H1 (cell line): ENCODE data around the gene TOP3A. TPM values are rescaled to one million over a fixed set of nuclear protein-coding genes. Genes with fewer than 3 reads are reported as not detected.

Source experiments
- CTCF ChIA-PET: fragments of 300-600 bp; sonication (Branson Sonifier 250); formaldehyde crosslinking; loops from one replicate; lab custom pipeline; 2021; ENCODE audit not compliant: partially characterized antibody; lab: Charles Lee
- POLR2A ChIA-PET: fragments of 300-600 bp; sonication (Branson Sonifier 250); formaldehyde crosslinking; loops from one replicate; lab custom pipeline; 2021; ENCODE audit warnings: inconsistent platforms; ENCODE audit not compliant: partially characterized antibody; lab: Charles Lee
- DNase-seq, 2 experiments: peaks; one replicate each; pipeline versions ENCODE4 v3.0.0 to v3.0.0-alpha.2; 2010 to 2022; ENCODE audit warnings: low spot score in 2 of 2, low read depth in 1 of 2, mixed read lengths in 1 of 2
- FAIRE-seq: peaks from 2 replicates; lab custom pipeline; 2011; peaks lifted over from hg19 to GRCh38; lab: Jason Lieb, UNC
- H2AFZ ChIP-seq: 2 replicates; pipeline ENCODE4 v1.8.1; 2012; ENCODE audit warnings: low read length, inconsistent platforms
- H2AK5ac ChIP-seq: 2 replicates; pipeline ENCODE4 v1.6.1; 2013; ENCODE audit warnings: low read depth, low read length
- H2BK120ac ChIP-seq: replicated peaks from 2 replicates; pipeline ENCODE3; 2013; ENCODE audit warnings: low read depth, low read length, inconsistent platforms
- H2BK12ac ChIP-seq: 2 replicates; pipeline ENCODE4 v1.6.1; 2013; ENCODE audit warnings: low read depth, low read length
- H2BK15ac ChIP-seq: 2 replicates; pipeline ENCODE4 v1.6.1; 2013; ENCODE audit warnings: low read length
- H2BK20ac ChIP-seq: 2 replicates; pipeline ENCODE4 v1.6.1; 2013; ENCODE audit warnings: low read length
- H2BK5ac ChIP-seq: 2 replicates; pipeline ENCODE4 v1.6.1; 2013; ENCODE audit warnings: low read depth, low read length
- H3K14ac ChIP-seq: 2 replicates; pipeline ENCODE4 v1.6.1; 2013; ENCODE audit warnings: inconsistent platforms; ENCODE audit not compliant: insufficient read length
- H3K18ac ChIP-seq: 2 replicates; pipeline ENCODE4 v1.6.1; 2013; ENCODE audit warnings: low read length; ENCODE audit errors: extremely low read depth
- H3K23ac ChIP-seq: 2 replicates; pipeline ENCODE4 v1.6.1; 2013; ENCODE audit warnings: inconsistent platforms; ENCODE audit not compliant: insufficient read length
- H3K23me2 ChIP-seq: 2 replicates; pipeline ENCODE4 v1.6.1; 2013; ENCODE audit warnings: low read depth, low read length
- H3K27ac ChIP-seq: 2 replicates; pipeline ENCODE4 v1.6.1; 2011; ENCODE audit warnings: low read depth, low read length, inconsistent platforms
- H3K27me3 ChIP-seq, 4 experiments: replicated peaks in 1 of 4; 1 replicate in 1 of 4; 2 replicates in 3 of 4; pipeline versions ENCODE4 v1.6.1 to v1.8.1; 2011 to 2013; ENCODE audit warnings: low read length in 3 of 4, mild to moderate bottlenecking in 3 of 4, inconsistent platforms in 2 of 4, mixed read lengths in 2 of 4, moderate library complexity in 1 of 4; ENCODE audit not compliant: control insufficient read depth in 3 of 4, insufficient read depth in 3 of 4; ENCODE audit errors: extremely low read depth in 1 of 4
- H3K36me3 ChIP-seq, 4 experiments: 2 replicates each; pipeline versions ENCODE4 v1.6.1 to v1.8.1; 2011 to 2013; ENCODE audit warnings: mild to moderate bottlenecking in 4 of 4, low read length in 3 of 4, moderate library complexity in 2 of 4, control low read depth in 1 of 4, inconsistent platforms in 1 of 4; ENCODE audit not compliant: insufficient read depth in 4 of 4, control insufficient read depth in 2 of 4
- H3K4ac ChIP-seq: replicated peaks from 2 replicates; pipeline ENCODE3; 2013; ENCODE audit warnings: low read length, low read depth, mixed read lengths, inconsistent platforms; ENCODE audit not compliant: insufficient read length
- H3K4me1 ChIP-seq, 4 experiments: replicated peaks in 1 of 4; 1 replicate in 1 of 4; 2 replicates in 3 of 4; pipeline versions ENCODE4 v1.6.1 to v1.8.1; 2011 to 2013; ENCODE audit warnings: low read length in 3 of 4, inconsistent platforms in 2 of 4, mixed read lengths in 1 of 4; ENCODE audit not compliant: insufficient read depth in 4 of 4, control insufficient read depth in 3 of 4
- H3K4me2 ChIP-seq, 2 experiments: 2 replicates each; pipeline versions ENCODE4 v1.6.1 to v1.8.1; 2011 to 2013; ENCODE audit warnings: low read depth in 2 of 2, low read length in 2 of 2, control low read depth in 1 of 2, inconsistent platforms in 1 of 2, mild to moderate bottlenecking in 1 of 2; ENCODE audit not compliant: insufficient read depth in 1 of 2
- H3K4me3 ChIP-seq, 4 experiments: fragments of 200-600, 300-600 bp in 1 of 4; sonication (generic), shearing (Covaris generic), sonication (Bioruptor Twin) in 1 of 4; 2 replicates each; pipeline versions ENCODE4 v1.5.1 to v1.8.1; 2011 to 2016; ENCODE audit warnings: low read length in 4 of 4, low read depth in 3 of 4, control low read depth in 2 of 4, inconsistent platforms in 2 of 4, mild to moderate bottlenecking in 2 of 4, mixed read lengths in 1 of 4, moderate library complexity in 1 of 4; ENCODE audit not compliant: insufficient read depth in 2 of 4; ENCODE audit errors: extremely low read depth in 1 of 4
- H3K56ac ChIP-seq: replicated peaks from 2 replicates; pipeline ENCODE3; 2013; ENCODE audit warnings: low read depth, mild to moderate bottlenecking, mixed read lengths, low read length, inconsistent platforms; ENCODE audit not compliant: insufficient read length
- H3K79me1 ChIP-seq: 2 replicates; pipeline ENCODE4 v1.6.1; 2013; ENCODE audit warnings: low read depth, low read length, control low read depth
- H3K79me2 ChIP-seq, 2 experiments: 2 replicates each; pipeline versions ENCODE4 v1.6.1 to v1.8.1; 2012 to 2013; ENCODE audit warnings: low read length in 2 of 2, mild to moderate bottlenecking in 2 of 2, inconsistent platforms in 1 of 2; ENCODE audit not compliant: insufficient read depth in 2 of 2, control insufficient read depth in 1 of 2
- H3K9ac ChIP-seq, 4 experiments: replicated peaks in 1 of 4; 1 replicate in 1 of 4; 2 replicates in 3 of 4; pipeline versions ENCODE4 v1.6.1 to v1.8.1; 2011 to 2013; ENCODE audit warnings: low read depth in 3 of 4, low read length in 3 of 4, control low read depth in 2 of 4, mild to moderate bottlenecking in 2 of 4, moderate library complexity in 2 of 4, inconsistent platforms in 1 of 4; ENCODE audit errors: extremely low read depth in 1 of 4
- H3K9me3 ChIP-seq, 2 experiments: 2 replicates each; pipeline versions ENCODE4 v1.6.1 to v1.8.1; 2012 to 2013; ENCODE audit warnings: mild to moderate bottlenecking in 2 of 2, moderate library complexity in 2 of 2, control low read depth in 1 of 2, inconsistent platforms in 1 of 2, low read depth in 1 of 2, low read length in 1 of 2, mixed read lengths in 1 of 2; ENCODE audit not compliant: insufficient read depth in 2 of 2
- H4K20me1 ChIP-seq, 2 experiments: replicated peaks in 1 of 2; 2 replicates each; pipeline versions ENCODE3 to v1.8.1; 2011 to 2013; ENCODE audit warnings: inconsistent platforms in 2 of 2, low read length in 2 of 2, mild to moderate bottlenecking in 1 of 2; ENCODE audit not compliant: insufficient read depth in 2 of 2, control insufficient read depth in 1 of 2
- H4K5ac ChIP-seq: 2 replicates; pipeline ENCODE4 v1.6.1; 2013; ENCODE audit warnings: low read length, low read depth, mixed read lengths, inconsistent platforms; ENCODE audit not compliant: insufficient read length
- H4K8ac ChIP-seq: 2 replicates; pipeline ENCODE4 v1.8.0; 2013; ENCODE audit warnings: mild to moderate bottlenecking, moderate library complexity, low read length, inconsistent platforms; ENCODE audit not compliant: insufficient read depth; ENCODE audit errors: extremely low read depth
- H4K91ac ChIP-seq: replicated peaks from 2 replicates; pipeline ENCODE3; 2013; ENCODE audit warnings: low read length, mixed read lengths, inconsistent platforms; ENCODE audit not compliant: insufficient read length
- EGR1 ChIP-seq: IDR thresholded peaks from 2 replicates; pipeline ENCODE4 v1.6.1; 2011; ENCODE audit warnings: low read depth, low read length, borderline replicate concordance
- KDM4A ChIP-seq: IDR thresholded peaks from one replicate; pipeline ENCODE4 v1.7.1; 2012; ENCODE audit warnings: low read depth, mild to moderate bottlenecking, moderate library complexity, low read length, inconsistent platforms; ENCODE audit not compliant: severe bottlenecking
- RFX5 ChIP-seq: IDR thresholded peaks from 2 replicates; pipeline ENCODE4 v1.6.1; 2011; ENCODE audit warnings: low read depth, low read length, improper control_type of control experiment, borderline replicate concordance
- SAP30 ChIP-seq: fragments of 300-600 bp; sonication (generic); IDR thresholded peaks from 2 replicates; pipeline ENCODE4 v1.7.1; 2012; ENCODE audit warnings: low read length, moderate library complexity, mild to moderate bottlenecking, inconsistent platforms; ENCODE audit not compliant: insufficient read depth, insufficient replicate concordance
- WGBS, 2 experiments: shearing (Covaris generic) in 1 of 2; methylation state at CpG; one replicate each; pipeline versions ENCODE4 v1.1.6 to v1.1.7; 2013 to 2015; ENCODE audit warnings: low lambda C conversion rate in 2 of 2, mixed read lengths in 2 of 2, inconsistent platforms in 1 of 2, low coverage in 1 of 2, missing lambda C conversion rate in 1 of 2; ENCODE audit not compliant: insufficient replicate concordance in 2 of 2, insufficient coverage in 1 of 2, insufficient read length in 1 of 2; ENCODE audit errors: extremely low coverage in 1 of 2, missing lambda C conversion rate in 1 of 2; 5-methylcytosine and 5-hydroxymethylcytosine counted together
- polyA plus RNA-seq, 7 experiments: library from polyadenylated mRNA; depleted of rRNA in 3 of 7; stranded (reverse) in 5 of 7; unstranded in 2 of 7; fragments of >200 nt in 5 of 7; fragments of 200-250 nt in 2 of 7; gene quantifications; 1 replicate in 5 of 7; 2 replicates in 1 of 7; 4 replicates in 1 of 7; pipeline versions ENCODE4 v1.2.1 to v1.2.3, GENCODE V29; 2011 to 2013; ENCODE audit warnings: missing spikeins in 2 of 7, mixed read lengths in 2 of 7
- total RNA-seq: library from RNA; stranded (reverse); fragmentation: NEBNext Ultra II Directional; extraction: Animal tissue kit (Norgen Biotek cat#: 25700); gene quantifications from 2 replicates; pipeline ENCODE4 v1.2.1, GENCODE V29; 2021

TOP3A gene
- total and polyA plus RNA-seq, 2 of the 8 experiments (the other 6 are each of a cell fraction or from before 2014, with no cell fraction given), result 23.4 to 54.3 TPM

DNA sequence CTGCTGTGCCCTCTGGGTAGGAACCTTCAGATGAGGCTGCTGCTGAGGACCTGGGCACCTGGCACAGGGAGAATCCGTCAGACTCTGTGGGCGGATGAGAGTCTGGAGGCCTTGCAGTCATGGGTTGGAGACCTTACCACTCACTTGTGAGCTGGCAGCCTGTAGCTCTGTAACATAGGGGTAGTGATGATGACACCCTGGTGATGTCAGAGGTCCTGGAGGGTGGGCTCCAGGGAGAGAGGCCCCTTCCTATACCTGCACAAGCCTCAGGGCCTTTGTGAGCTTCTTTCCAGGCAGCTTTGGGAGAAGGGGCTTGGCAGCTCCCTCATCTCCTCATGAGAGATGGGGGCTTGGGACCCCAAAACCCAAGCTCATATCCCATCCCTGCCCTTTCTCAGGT, 52.7 kb downstream of the TOP3A start:
- WGBS, 2 experiments, result 87% methylated on average over 2 of the region's 2 CpGs; no CpG with 5 or more reads in 1 of the 2 experiments
- CTCF ChIA-PET, result interaction anchor here (0.5 to 5.4 kb wide), 4 partner anchors 9 to 90 kb away, joined by 3 to 30 read pairs (median 4); no protein-coding TSS in a partner anchor
- Histone ChIP-seq H3K14ac (no peak overlapping the region), H3K4me3 (peak overlapping the region in 1 of 4 experiments; percentile 85; a peak in 1 of 8 replicates), H3K79me2 (peaks cover 0 to 8% of the 10 kb centered on the region in 2 experiments; a peak in 1 of 4 replicates), H2AK5ac (no peak overlapping the region), H2BK15ac (no peak overlapping the region), H2BK20ac (no peak overlapping the region), H3K36me3 (peaks cover 3 to 19% (median 10%) of the 10 kb centered on the region in 4 experiments; a peak in 7 of 8 replicates), H3K4me1 (peaks cover 4 to 24% (median 13%) of the 10 kb centered on the region in 4 experiments), H3K56ac (no peak overlapping the region), H3K9ac (no peak overlapping the region), H3K23me2 (peaks cover 14% of the 10 kb centered on the region), H3K27ac (no peak overlapping the region), H2AFZ (no peak overlapping the region), H4K5ac (no peak overlapping the region), H2BK120ac (no peak overlapping the region), H4K20me1 (peaks cover 0 to 2% of the 10 kb centered on the region in 2 experiments), H3K4ac (no peak overlapping the region), H3K18ac (no peak overlapping the region), H3K4me2 (no peak overlapping the region; a peak in 1 of 4 replicates), H3K27me3 (no peaks in the 10 kb centered on the region), H3K9me3 (no peaks in the 10 kb centered on the region), H4K8ac (no peak overlapping the region), H2BK12ac (no peak overlapping the region), H4K91ac (no peak overlapping the region), H2BK5ac (no peak overlapping the region), H3K23ac (no peak overlapping the region), H3K79me1 (peaks cover 9% of the 10 kb centered on the region)
- no peak for DNase-seq
- POLR2A ChIA-PET, result interaction anchor here (1.1 to 11.5 kb wide), 5 partner anchors 8 to 101 kb away, joined by 4 to 171 read pairs (median 22); partner anchors contain the start of gene SHMT1
- no peak for FAIRE-seq
- TF ChIP-seq KDM4A, result no peak
- TF ChIP-seq SAP30, result no peak
- no peak for TF ChIP-seq RFX5
- TF ChIP-seq EGR1, result no peak
